Neural crest cell (in vitro differentiated cells): ENCODE results near the gene DCUN1D2. TPM values are rescaled to one million over a fixed set of nuclear protein-coding genes. Genes with fewer than 3 reads are reported as not detected.

ENCODE experiments used
- DNase-seq: peaks from one replicate; pipeline ENCODE4 v3.0.0; 2021; ENCODE audit warnings: low read depth, mixed read lengths, low spot score
- H3K27ac Mint-ChIP-seq: one replicate; pipeline ENCODE4 v1.8.0; 2021; ENCODE audit warnings: mild to moderate bottlenecking, mixed read lengths; ENCODE audit not compliant: unreplicated experiment
- H3K27me3 Mint-ChIP-seq: 2 replicates; pipeline ENCODE4 v1.8.0; 2021; ENCODE audit warnings: low read depth, mild to moderate bottlenecking, mixed read lengths
- H3K36me3 Mint-ChIP-seq: 2 replicates; pipeline ENCODE4 v1.8.0; 2021; ENCODE audit warnings: low read depth, mild to moderate bottlenecking, mixed read lengths
- H3K4me1 Mint-ChIP-seq: 2 replicates; pipeline ENCODE4 v1.8.0; 2021; ENCODE audit warnings: mixed read lengths
- H3K4me3 Mint-ChIP-seq: one replicate; pipeline ENCODE4 v1.8.0; 2021; ENCODE audit warnings: mild to moderate bottlenecking, mixed read lengths
- H3K9me3 Mint-ChIP-seq: 2 replicates; pipeline ENCODE4 v1.8.0; 2021; ENCODE audit warnings: mixed read lengths
- total RNA-seq: library from RNA; stranded (reverse); gene quantifications from 2 replicates; pipeline ENCODE4 v1.2.1, GENCODE V29; 2021
- TF ChIP-seq, protein P1 (sequence below): fragments of 200-600 bp; sonication (generic); conservative IDR thresholded peaks from 2 replicates; pipeline ENCODE4 v1.5.0; 2021; ENCODE audit warnings: antibody characterized with exemption, mild to moderate bottlenecking

The DCUN1D2 gene
- total RNA-seq, 1 donor from 2014 or later, result 32.1 TPM

DNA sequence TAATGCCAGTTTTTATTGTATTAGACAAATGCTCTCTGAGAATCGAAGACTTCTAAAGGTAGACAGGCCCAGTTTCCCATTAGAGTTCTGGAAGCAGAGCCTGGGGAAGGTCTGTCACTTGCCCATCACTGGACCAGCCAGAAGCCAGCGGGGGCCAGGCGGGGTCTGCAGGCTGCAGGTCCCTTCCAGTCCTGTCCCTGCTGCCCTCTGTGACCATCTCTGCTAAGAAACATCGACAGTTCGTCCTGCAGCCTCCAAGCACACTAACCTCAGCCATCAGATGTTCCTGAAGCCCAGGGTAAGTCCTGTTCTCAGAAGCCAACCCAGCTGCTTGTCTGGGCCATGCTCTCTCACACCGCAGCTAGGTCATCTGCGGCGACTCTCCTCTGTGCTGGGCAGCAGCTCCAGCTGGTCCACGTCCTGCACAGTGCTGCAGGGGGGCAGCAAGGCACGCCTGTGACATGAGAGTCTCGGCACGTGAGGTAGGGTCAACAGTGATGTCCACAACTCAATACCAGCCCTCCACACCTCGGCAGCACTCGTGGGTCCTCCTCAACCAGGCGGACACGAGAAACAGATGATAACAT, 34.3 kb downstream of the DCUN1D2 start:
- no peak overlapping the region for H3K4me3 Mint-ChIP-seq
- no peak overlapping the region for H3K27ac Mint-ChIP-seq
- TF ChIP-seq, protein P1, sequence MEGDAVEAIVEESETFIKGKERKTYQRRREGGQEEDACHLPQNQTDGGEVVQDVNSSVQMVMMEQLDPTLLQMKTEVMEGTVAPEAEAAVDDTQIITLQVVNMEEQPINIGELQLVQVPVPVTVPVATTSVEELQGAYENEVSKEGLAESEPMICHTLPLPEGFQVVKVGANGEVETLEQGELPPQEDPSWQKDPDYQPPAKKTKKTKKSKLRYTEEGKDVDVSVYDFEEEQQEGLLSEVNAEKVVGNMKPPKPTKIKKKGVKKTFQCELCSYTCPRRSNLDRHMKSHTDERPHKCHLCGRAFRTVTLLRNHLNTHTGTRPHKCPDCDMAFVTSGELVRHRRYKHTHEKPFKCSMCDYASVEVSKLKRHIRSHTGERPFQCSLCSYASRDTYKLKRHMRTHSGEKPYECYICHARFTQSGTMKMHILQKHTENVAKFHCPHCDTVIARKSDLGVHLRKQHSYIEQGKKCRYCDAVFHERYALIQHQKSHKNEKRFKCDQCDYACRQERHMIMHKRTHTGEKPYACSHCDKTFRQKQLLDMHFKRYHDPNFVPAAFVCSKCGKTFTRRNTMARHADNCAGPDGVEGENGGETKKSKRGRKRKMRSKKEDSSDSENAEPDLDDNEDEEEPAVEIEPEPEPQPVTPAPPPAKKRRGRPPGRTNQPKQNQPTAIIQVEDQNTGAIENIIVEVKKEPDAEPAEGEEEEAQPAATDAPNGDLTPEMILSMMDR, result no peak
- no peak for DNase-seq
- H3K36me3 Mint-ChIP-seq, result peaks cover 2% of the 10 kb centered on the region
- H3K9me3 Mint-ChIP-seq, result no peaks in the 10 kb centered on the region
- no peaks in the 10 kb centered on the region for H3K27me3 Mint-ChIP-seq
- peaks cover 9% of the 10 kb centered on the region for H3K4me1 Mint-ChIP-seq

DNA sequence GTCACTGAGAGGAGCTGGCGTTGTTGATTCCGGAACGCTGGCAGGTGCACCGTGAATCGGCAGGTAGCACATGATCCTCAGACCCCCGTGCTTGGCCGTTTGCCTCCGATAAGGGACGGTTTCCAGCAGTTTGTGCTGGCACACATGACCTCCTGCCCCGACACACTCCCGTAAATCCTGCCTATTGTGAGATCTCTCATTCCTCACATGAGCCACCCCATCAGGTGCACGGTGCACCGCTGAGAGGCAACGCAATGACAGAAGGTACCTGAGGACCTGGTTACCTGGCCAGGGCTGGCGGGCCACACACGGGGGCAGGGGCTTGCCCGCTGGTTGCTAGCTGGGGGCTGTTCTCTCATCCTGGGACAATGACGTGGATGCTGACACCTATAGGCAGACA, 35.1 kb downstream of the DCUN1D2 start:
- peaks cover 2% of the 10 kb centered on the region for H3K36me3 Mint-ChIP-seq
- H3K4me1 Mint-ChIP-seq, result peaks cover 9% of the 10 kb centered on the region
- TF ChIP-seq, protein P1, result no peak
- no peak overlapping the region for H3K4me3 Mint-ChIP-seq
- no peak overlapping the region for H3K27ac Mint-ChIP-seq
- no peaks in the 10 kb centered on the region for H3K27me3 Mint-ChIP-seq
- no peaks in the 10 kb centered on the region for H3K9me3 Mint-ChIP-seq
- DNase-seq, result no peak

DNA sequence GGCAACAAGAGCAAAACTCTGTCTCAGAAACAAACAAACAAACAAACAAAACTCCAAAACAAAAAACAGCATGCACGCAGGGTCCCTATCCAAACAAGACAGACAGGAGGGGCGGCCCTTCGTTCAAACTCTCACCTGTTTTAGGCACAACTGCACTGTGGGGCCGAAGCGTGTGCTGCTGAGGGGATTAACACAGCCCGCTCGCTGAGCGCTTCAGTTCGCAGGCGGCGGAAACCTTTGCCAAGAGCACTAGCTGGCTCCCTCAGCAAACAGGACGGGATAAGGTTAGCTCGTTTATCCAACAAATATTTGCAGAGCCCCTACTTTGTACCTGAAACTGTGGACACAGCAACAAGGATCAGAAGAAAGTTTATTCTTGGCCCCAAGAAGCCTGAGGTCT, 35.6 kb downstream of the DCUN1D2 start:
- H3K36me3 Mint-ChIP-seq, result peaks cover 2% of the 10 kb centered on the region
- no peak overlapping the region for H3K4me3 Mint-ChIP-seq

DNA sequence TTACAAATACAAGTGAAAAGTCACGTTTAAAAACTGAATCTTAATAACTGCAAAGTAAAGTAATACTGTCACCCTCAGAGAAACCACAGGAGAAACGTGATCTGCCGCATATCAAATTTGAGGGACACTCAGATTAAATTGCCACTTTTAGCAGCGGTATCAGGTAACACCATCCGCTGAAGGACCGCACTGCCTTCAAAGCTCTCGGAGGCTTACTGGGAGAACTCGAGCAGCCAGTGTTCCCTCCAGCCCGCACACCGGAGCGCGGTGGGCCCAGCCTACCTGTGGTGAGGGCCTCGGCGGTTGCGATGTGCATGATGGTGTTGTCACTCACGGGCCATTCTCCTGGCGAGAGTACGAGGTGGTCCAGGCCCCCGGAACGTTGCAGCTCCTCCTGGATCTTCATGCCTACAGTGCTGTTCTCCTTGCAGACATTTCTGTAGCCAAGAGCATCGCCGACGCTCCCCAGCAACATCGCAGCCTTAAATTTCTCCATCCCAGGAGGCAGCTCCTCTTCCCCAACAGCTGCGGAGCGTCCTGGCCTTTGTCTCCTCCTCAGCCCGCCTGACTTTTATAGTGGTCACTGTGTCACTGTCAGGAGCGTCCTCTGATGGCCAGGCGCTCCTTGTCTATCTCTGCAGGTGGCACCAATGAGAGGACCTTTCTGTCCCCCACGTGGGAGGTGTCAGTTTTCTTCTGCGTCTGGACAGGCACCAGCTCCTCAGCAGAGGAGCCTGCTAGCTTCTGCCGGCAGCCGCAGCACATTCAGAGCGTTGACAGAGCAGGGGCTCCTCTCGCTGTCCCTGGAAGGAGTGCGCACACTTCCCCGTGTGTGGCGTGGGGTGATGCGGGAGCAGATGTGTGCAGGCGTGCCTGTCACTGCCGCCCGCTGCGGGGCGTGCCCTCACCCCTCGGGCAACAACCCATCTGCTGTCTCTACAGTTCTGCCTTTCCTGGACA, 37.3 kb downstream of the DCUN1D2 start, which contains the start of gene ADPRHL1:
TSS of gene ADPRHL1 (minus strand) at position 547 of the 960 bp plus-strand sequence. CDS start at position 496, 51 bp downstream.
- DNase-seq, result no peak
- Mint-ChIP-seq H3K4me3 (no peak within 1 kb of the TSS), H3K36me3 (peaks cover 2% of the 10 kb centered on the region), H3K4me1 (peaks cover 9% of the 10 kb centered on the region), H3K27ac (no peak within 1 kb of the TSS), H3K9me3 (no peaks in the 10 kb centered on the region), H3K27me3 (no peaks in the 10 kb centered on the region)
- TF ChIP-seq, protein P1, result no peak

More for the DNA sequence above, 35.6 kb downstream of the DCUN1D2 start:
- Mint-ChIP-seq H3K9me3 (no peaks in the 10 kb centered on the region), H3K4me1 (peaks cover 9% of the 10 kb centered on the region), H3K27me3 (no peaks in the 10 kb centered on the region), H3K27ac (no peak overlapping the region)
- DNase-seq, result no peak
- TF ChIP-seq, protein P1, result no peak

DNA sequence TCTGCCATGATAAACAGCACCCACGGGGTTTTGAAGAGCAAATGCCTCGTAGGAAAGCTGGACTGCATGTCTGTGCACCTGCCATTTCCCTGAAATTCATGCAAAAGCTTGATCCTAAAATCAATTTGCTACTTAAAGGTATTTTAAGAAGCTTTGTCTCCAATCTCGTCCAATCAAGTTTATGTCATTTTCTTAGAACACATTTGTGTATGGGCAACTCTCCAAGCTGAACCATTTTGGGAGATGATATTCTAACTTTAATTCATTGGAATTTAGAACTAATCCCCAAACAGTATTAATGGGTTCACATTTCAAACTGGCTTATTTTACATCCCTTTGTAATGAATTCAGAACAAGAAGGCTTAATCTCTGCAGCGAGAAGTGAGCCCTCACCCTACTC, 38.0 kb downstream of the DCUN1D2 start:
- TF ChIP-seq, protein P1, result no peak
- no peak for DNase-seq
- Mint-ChIP-seq H3K36me3 (peaks cover 7% of the 10 kb centered on the region), H3K9me3 (no peaks in the 10 kb centered on the region), H3K27ac (no peak overlapping the region), H3K4me3 (no peak overlapping the region), H3K4me1 (peaks cover 9% of the 10 kb centered on the region), H3K27me3 (no peaks in the 10 kb centered on the region)
